H1 (cell line): ENCODE data around the gene GJC3. TPM values are rescaled to one million over a fixed set of nuclear protein-coding genes. Genes with fewer than 3 reads are reported as not detected.

Experiments
- CTCF ChIA-PET: fragments of 300-600 bp; sonication (Branson Sonifier 250); formaldehyde crosslinking; loops from one replicate; lab custom pipeline; 2021; ENCODE audit not compliant: partially characterized antibody; lab: Charles Lee
- POLR2A ChIA-PET: fragments of 300-600 bp; sonication (Branson Sonifier 250); formaldehyde crosslinking; loops from one replicate; lab custom pipeline; 2021; ENCODE audit warnings: inconsistent platforms; ENCODE audit not compliant: partially characterized antibody; lab: Charles Lee
- DNase-seq, 2 experiments: peaks; one replicate each; pipeline versions ENCODE4 v3.0.0 to v3.0.0-alpha.2; 2010 to 2022; ENCODE audit warnings: low spot score in 2 of 2, low read depth in 1 of 2, mixed read lengths in 1 of 2
- FAIRE-seq: peaks from 2 replicates; lab custom pipeline; 2011; peaks lifted over from hg19 to GRCh38; lab: Jason Lieb, UNC
- H2AFZ ChIP-seq: 2 replicates; pipeline ENCODE4 v1.8.1; 2012; ENCODE audit warnings: low read length, inconsistent platforms
- H2AK5ac ChIP-seq: 2 replicates; pipeline ENCODE4 v1.6.1; 2013; ENCODE audit warnings: low read depth, low read length
- H2BK120ac ChIP-seq: replicated peaks from 2 replicates; pipeline ENCODE3; 2013; ENCODE audit warnings: low read depth, low read length, inconsistent platforms
- H2BK12ac ChIP-seq: 2 replicates; pipeline ENCODE4 v1.6.1; 2013; ENCODE audit warnings: low read depth, low read length
- H2BK15ac ChIP-seq: 2 replicates; pipeline ENCODE4 v1.6.1; 2013; ENCODE audit warnings: low read length
- H2BK20ac ChIP-seq: 2 replicates; pipeline ENCODE4 v1.6.1; 2013; ENCODE audit warnings: low read length
- H2BK5ac ChIP-seq: 2 replicates; pipeline ENCODE4 v1.6.1; 2013; ENCODE audit warnings: low read depth, low read length
- H3K14ac ChIP-seq: 2 replicates; pipeline ENCODE4 v1.6.1; 2013; ENCODE audit warnings: inconsistent platforms; ENCODE audit not compliant: insufficient read length
- H3K18ac ChIP-seq: 2 replicates; pipeline ENCODE4 v1.6.1; 2013; ENCODE audit warnings: low read length; ENCODE audit errors: extremely low read depth
- H3K23ac ChIP-seq: 2 replicates; pipeline ENCODE4 v1.6.1; 2013; ENCODE audit warnings: inconsistent platforms; ENCODE audit not compliant: insufficient read length
- H3K23me2 ChIP-seq: 2 replicates; pipeline ENCODE4 v1.6.1; 2013; ENCODE audit warnings: low read depth, low read length
- H3K27ac ChIP-seq: 2 replicates; pipeline ENCODE4 v1.6.1; 2011; ENCODE audit warnings: low read depth, low read length, inconsistent platforms
- H3K27me3 ChIP-seq, 4 experiments: replicated peaks in 1 of 4; 1 replicate in 1 of 4; 2 replicates in 3 of 4; pipeline versions ENCODE4 v1.6.1 to v1.8.1; 2011 to 2013; ENCODE audit warnings: low read length in 3 of 4, mild to moderate bottlenecking in 3 of 4, inconsistent platforms in 2 of 4, mixed read lengths in 2 of 4, moderate library complexity in 1 of 4; ENCODE audit not compliant: control insufficient read depth in 3 of 4, insufficient read depth in 3 of 4; ENCODE audit errors: extremely low read depth in 1 of 4
- H3K36me3 ChIP-seq, 4 experiments: 2 replicates each; pipeline versions ENCODE4 v1.6.1 to v1.8.1; 2011 to 2013; ENCODE audit warnings: mild to moderate bottlenecking in 4 of 4, low read length in 3 of 4, moderate library complexity in 2 of 4, control low read depth in 1 of 4, inconsistent platforms in 1 of 4; ENCODE audit not compliant: insufficient read depth in 4 of 4, control insufficient read depth in 2 of 4
- H3K4ac ChIP-seq: replicated peaks from 2 replicates; pipeline ENCODE3; 2013; ENCODE audit warnings: low read length, low read depth, mixed read lengths, inconsistent platforms; ENCODE audit not compliant: insufficient read length
- H3K4me1 ChIP-seq, 4 experiments: replicated peaks in 1 of 4; 1 replicate in 1 of 4; 2 replicates in 3 of 4; pipeline versions ENCODE4 v1.6.1 to v1.8.1; 2011 to 2013; ENCODE audit warnings: low read length in 3 of 4, inconsistent platforms in 2 of 4, mixed read lengths in 1 of 4; ENCODE audit not compliant: insufficient read depth in 4 of 4, control insufficient read depth in 3 of 4
- H3K4me2 ChIP-seq, 2 experiments: 2 replicates each; pipeline versions ENCODE4 v1.6.1 to v1.8.1; 2011 to 2013; ENCODE audit warnings: low read depth in 2 of 2, low read length in 2 of 2, control low read depth in 1 of 2, inconsistent platforms in 1 of 2, mild to moderate bottlenecking in 1 of 2; ENCODE audit not compliant: insufficient read depth in 1 of 2
- H3K4me3 ChIP-seq, 4 experiments: fragments of 200-600, 300-600 bp in 1 of 4; sonication (generic), shearing (Covaris generic), sonication (Bioruptor Twin) in 1 of 4; 2 replicates each; pipeline versions ENCODE4 v1.5.1 to v1.8.1; 2011 to 2016; ENCODE audit warnings: low read length in 4 of 4, low read depth in 3 of 4, control low read depth in 2 of 4, inconsistent platforms in 2 of 4, mild to moderate bottlenecking in 2 of 4, mixed read lengths in 1 of 4, moderate library complexity in 1 of 4; ENCODE audit not compliant: insufficient read depth in 2 of 4; ENCODE audit errors: extremely low read depth in 1 of 4
- H3K56ac ChIP-seq: replicated peaks from 2 replicates; pipeline ENCODE3; 2013; ENCODE audit warnings: low read depth, mild to moderate bottlenecking, mixed read lengths, low read length, inconsistent platforms; ENCODE audit not compliant: insufficient read length
- H3K79me1 ChIP-seq: 2 replicates; pipeline ENCODE4 v1.6.1; 2013; ENCODE audit warnings: low read depth, low read length, control low read depth
- H3K79me2 ChIP-seq, 2 experiments: 2 replicates each; pipeline versions ENCODE4 v1.6.1 to v1.8.1; 2012 to 2013; ENCODE audit warnings: low read length in 2 of 2, mild to moderate bottlenecking in 2 of 2, inconsistent platforms in 1 of 2; ENCODE audit not compliant: insufficient read depth in 2 of 2, control insufficient read depth in 1 of 2
- H3K9ac ChIP-seq, 4 experiments: replicated peaks in 1 of 4; 1 replicate in 1 of 4; 2 replicates in 3 of 4; pipeline versions ENCODE4 v1.6.1 to v1.8.1; 2011 to 2013; ENCODE audit warnings: low read depth in 3 of 4, low read length in 3 of 4, control low read depth in 2 of 4, mild to moderate bottlenecking in 2 of 4, moderate library complexity in 2 of 4, inconsistent platforms in 1 of 4; ENCODE audit errors: extremely low read depth in 1 of 4
- H3K9me3 ChIP-seq, 2 experiments: 2 replicates each; pipeline versions ENCODE4 v1.6.1 to v1.8.1; 2012 to 2013; ENCODE audit warnings: mild to moderate bottlenecking in 2 of 2, moderate library complexity in 2 of 2, control low read depth in 1 of 2, inconsistent platforms in 1 of 2, low read depth in 1 of 2, low read length in 1 of 2, mixed read lengths in 1 of 2; ENCODE audit not compliant: insufficient read depth in 2 of 2
- H4K20me1 ChIP-seq, 2 experiments: replicated peaks in 1 of 2; 2 replicates each; pipeline versions ENCODE3 to v1.8.1; 2011 to 2013; ENCODE audit warnings: inconsistent platforms in 2 of 2, low read length in 2 of 2, mild to moderate bottlenecking in 1 of 2; ENCODE audit not compliant: insufficient read depth in 2 of 2, control insufficient read depth in 1 of 2
- H4K5ac ChIP-seq: 2 replicates; pipeline ENCODE4 v1.6.1; 2013; ENCODE audit warnings: low read length, low read depth, mixed read lengths, inconsistent platforms; ENCODE audit not compliant: insufficient read length
- H4K8ac ChIP-seq: 2 replicates; pipeline ENCODE4 v1.8.0; 2013; ENCODE audit warnings: mild to moderate bottlenecking, moderate library complexity, low read length, inconsistent platforms; ENCODE audit not compliant: insufficient read depth; ENCODE audit errors: extremely low read depth
- H4K91ac ChIP-seq: replicated peaks from 2 replicates; pipeline ENCODE3; 2013; ENCODE audit warnings: low read length, mixed read lengths, inconsistent platforms; ENCODE audit not compliant: insufficient read length
- CHD2 ChIP-seq: IDR thresholded peaks from 2 replicates; pipeline ENCODE4 v1.6.1; 2012; ENCODE audit warnings: low read length, improper control_type of control experiment
- RAD21 ChIP-seq, 2 experiments: IDR thresholded peaks in 1 of 2; conservative IDR thresholded peaks in 1 of 2; 2 replicates each; pipeline ENCODE4 v1.6.1; 2011; ENCODE audit warnings: low read depth in 2 of 2, low read length in 2 of 2, improper control_type of control experiment in 1 of 2, inconsistent platforms in 1 of 2, mild to moderate bottlenecking in 1 of 2, moderate library complexity in 1 of 2
- WGBS, 2 experiments: shearing (Covaris generic) in 1 of 2; methylation state at CpG; one replicate each; pipeline versions ENCODE4 v1.1.6 to v1.1.7; 2013 to 2015; ENCODE audit warnings: low lambda C conversion rate in 2 of 2, mixed read lengths in 2 of 2, inconsistent platforms in 1 of 2, low coverage in 1 of 2, missing lambda C conversion rate in 1 of 2; ENCODE audit not compliant: insufficient replicate concordance in 2 of 2, insufficient coverage in 1 of 2, insufficient read length in 1 of 2; ENCODE audit errors: extremely low coverage in 1 of 2, missing lambda C conversion rate in 1 of 2; 5-methylcytosine and 5-hydroxymethylcytosine counted together
- polyA plus RNA-seq, 7 experiments: library from polyadenylated mRNA; depleted of rRNA in 3 of 7; stranded (reverse) in 5 of 7; unstranded in 2 of 7; fragments of >200 nt in 5 of 7; fragments of 200-250 nt in 2 of 7; gene quantifications; 1 replicate in 5 of 7; 2 replicates in 1 of 7; 4 replicates in 1 of 7; pipeline versions ENCODE4 v1.2.1 to v1.2.3, GENCODE V29; 2011 to 2013; ENCODE audit warnings: missing spikeins in 2 of 7, mixed read lengths in 2 of 7
- small RNA-seq: library from polyadenylated mRNA; stranded (forward); fragments of <200 nt; extraction: miRNeasy Mini kit (QIAGEN cat#:217004); gene quantifications from one replicate; pipeline ENCODE3, GENCODE V24; 2013; ENCODE audit not compliant: insufficient read depth
- total RNA-seq: library from RNA; stranded (reverse); fragmentation: NEBNext Ultra II Directional; extraction: Animal tissue kit (Norgen Biotek cat#: 25700); gene quantifications from 2 replicates; pipeline ENCODE4 v1.2.1, GENCODE V29; 2021

GJC3 gene
- total and polyA plus RNA-seq, 2 of the 8 experiments (the other 6 are each of a cell fraction or from before 2014, with no cell fraction given) = 2.7 to 3.0 TPM

DNA sequence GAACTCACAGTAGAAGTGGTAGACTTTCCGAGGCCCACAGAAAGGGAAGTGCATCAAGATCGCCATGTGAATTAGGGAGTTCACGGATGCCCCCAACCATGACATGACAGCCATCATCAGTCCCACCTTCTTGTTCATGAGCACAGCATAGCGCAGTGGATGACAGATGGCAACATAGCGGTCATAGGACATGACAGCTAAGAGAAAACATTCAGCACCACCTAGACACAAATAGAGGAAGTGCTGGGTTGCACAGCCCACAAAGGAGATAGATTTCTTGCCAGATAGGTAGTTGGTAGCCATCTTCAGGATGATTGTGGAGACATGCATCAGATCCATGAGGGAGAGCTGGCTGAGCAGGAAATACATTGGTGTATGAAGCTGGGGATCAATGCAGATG, 52.9 kb downstream of the GJC3 start:
- H4K20me1 ChIP-seq = no peaks in the 10 kb centered on the region
- H3K14ac ChIP-seq = no peak overlapping the region
- no peak overlapping the region for H3K27ac ChIP-seq
- no peak overlapping the region for H2AFZ ChIP-seq
- no peak overlapping the region for H4K8ac ChIP-seq
- H3K79me1 ChIP-seq = no peaks in the 10 kb centered on the region
- H2BK5ac ChIP-seq = no peak overlapping the region
- TF ChIP-seq RAD21 (IDR thresholded peaks at IDR 0.05 in 1 of 2, conservative IDR thresholded peaks at IDR 0.05 in 1 of 2; ENCODE audit: low read depth in 2 of 2, low read length in 2 of 2) (peak in 1 of 2 experiments; percentile 17; a peak in 1 of 4 replicates), CHD2 (no peak)
- TF ChIP-seq, all 59 proteins: peak for 1
- no peak overlapping the region for H3K23ac ChIP-seq
- no peak overlapping the region for H2AK5ac ChIP-seq
- H3K56ac ChIP-seq = no peak overlapping the region
- CTCF ChIA-PET = interaction anchor here (0.9 to 1.3 kb wide), 4 partner anchors 112 to 386 kb away, joined by 3 to 4 read pairs (median 3); no protein-coding TSS in a partner anchor
- no peaks in the 10 kb centered on the region for H3K79me2 ChIP-seq
- 97% methylated on average over 5 of the region's 5 CpGs; no CpG with 5 or more reads in 1 of the 2 experiments for WGBS, 2 experiments
- H3K18ac ChIP-seq = no peak overlapping the region
- H3K27me3 ChIP-seq = no peaks in the 10 kb centered on the region; a peak in 1 of 7 replicates
- H3K4ac ChIP-seq = no peak overlapping the region
- no peak overlapping the region for H4K91ac ChIP-seq
- H3K4me2 ChIP-seq = no peak overlapping the region
- FAIRE-seq = no peak
- H2BK20ac ChIP-seq = no peak overlapping the region
- no peak overlapping the region for H4K5ac ChIP-seq
- H3K9me3 ChIP-seq = no peaks in the 10 kb centered on the region
- no peaks in the 10 kb centered on the region for H3K4me1 ChIP-seq
- no peak overlapping the region for H3K4me3 ChIP-seq
- no peaks in the 10 kb centered on the region for H3K36me3 ChIP-seq
- H3K23me2 ChIP-seq = no peaks in the 10 kb centered on the region
- no peak overlapping the region for H2BK12ac ChIP-seq
- no peak overlapping the region for H2BK15ac ChIP-seq
- POLR2A ChIA-PET = interaction anchor here (1.3 kb wide), 1 partner anchor 10 kb away, joined by 3 read pairs; no protein-coding TSS in a partner anchor
- no peak overlapping the region for H2BK120ac ChIP-seq
- H3K9ac ChIP-seq = no peak overlapping the region
- DNase-seq = no peak

Small RNAs within 50 kb of the gene (small RNA-seq; reads per million reads assigned to genes)
- gene RF00019 = not detected
- gene RF00561 = not detected

Other genes starting within 250 kb of the GJC3 start
- not detected in 2 replicates for gene CYP3A5, start 249.6 kb downstream of the GJC3 start, total RNA-seq
- 0.06 TPM in 1 of 2 replicates, not detected in the other for gene CYP3A5, start 249.6 kb downstream of the GJC3 start, polyA plus RNA-seq (2011; rRNA removed)
- not detected in 2 replicates for gene CYP3A7, start 194.4 kb downstream of the GJC3 start, total RNA-seq
- not detected in 2 replicates for gene CYP3A7, start 194.4 kb downstream of the GJC3 start, polyA plus RNA-seq (2011; rRNA removed)
- not detected in 2 replicates for gene CYP3A4, start 145.4 kb downstream of the GJC3 start, total RNA-seq
- not detected in 2 replicates for gene CYP3A4, start 145.4 kb downstream of the GJC3 start, polyA plus RNA-seq (2011; rRNA removed)
- gene CYP3A43, start 101.6 kb downstream of the GJC3 start, total RNA-seq = not detected in 2 replicates
- 0.06 TPM in 1 of 2 replicates, not detected in the other for gene CYP3A43, start 101.6 kb downstream of the GJC3 start, polyA plus RNA-seq (2011; rRNA removed)
- not detected in 2 replicates for gene OR2AE1, start 52.6 kb downstream of the GJC3 start, total RNA-seq
- gene OR2AE1, start 52.6 kb downstream of the GJC3 start, polyA plus RNA-seq (2011; rRNA removed) = not detected in 2 replicates
- gene TRIM4, start 10.1 kb downstream of the GJC3 start, total RNA-seq = 6.6 and 7.3 TPM in 2 replicates
- 0.02 and 0.03 TPM in 2 replicates for gene TRIM4, start 10.1 kb downstream of the GJC3 start, polyA plus RNA-seq (2011; rRNA removed)
- gene AZGP1, start 46.4 kb upstream of the GJC3 start, total RNA-seq = 0.29 and 0.52 TPM in 2 replicates
- 0.57 and 0.68 TPM in 2 replicates for gene AZGP1, start 46.4 kb upstream of the GJC3 start, polyA plus RNA-seq (2011; rRNA removed)
- 37.7 and 40.6 TPM in 2 replicates for gene ZKSCAN1, start 86.0 kb upstream of the GJC3 start, total RNA-seq
- 8.2 and 9.3 TPM in 2 replicates for gene ZKSCAN1, start 86.0 kb upstream of the GJC3 start, polyA plus RNA-seq (2011; rRNA removed)
- gene ZSCAN21, start 120.2 kb upstream of the GJC3 start, total RNA-seq = 25.4 and 26.1 TPM in 2 replicates
- gene ZSCAN21, start 120.2 kb upstream of the GJC3 start, polyA plus RNA-seq (2011; rRNA removed) = 12.7 and 15.4 TPM in 2 replicates
- 49.1 and 50.7 TPM in 2 replicates for gene ZNF3, start 152.1 kb upstream of the GJC3 start, total RNA-seq
- 21.3 and 26.9 TPM in 2 replicates for gene ZNF3, start 152.1 kb upstream of the GJC3 start, polyA plus RNA-seq (2011; rRNA removed)
- gene COPS6, start 159.3 kb upstream of the GJC3 start, total RNA-seq = 127 and 128 TPM in 2 replicates
- gene COPS6, start 159.3 kb upstream of the GJC3 start, polyA plus RNA-seq (2011; rRNA removed) = 159 and 225 TPM in 2 replicates
- 339 and 344 TPM in 2 replicates for gene MCM7, start 171.8 kb upstream of the GJC3 start, total RNA-seq
- 313 and 394 TPM in 2 replicates for gene MCM7, start 171.8 kb upstream of the GJC3 start, polyA plus RNA-seq (2011; rRNA removed)
- 15.2 and 15.8 TPM in 2 replicates for gene AP4M1, start 172.0 kb upstream of the GJC3 start, total RNA-seq
- 15.9 and 16.6 TPM in 2 replicates for gene AP4M1, start 172.0 kb upstream of the GJC3 start, polyA plus RNA-seq (2011; rRNA removed)
- gene TAF6, start 189.7 kb upstream of the GJC3 start, total RNA-seq = 101 and 109 TPM in 2 replicates
- 66.7 and 113 TPM in 2 replicates for gene TAF6, start 189.7 kb upstream of the GJC3 start, polyA plus RNA-seq (2011; rRNA removed)
- gene CNPY4, start 190.0 kb upstream of the GJC3 start, total RNA-seq = 15.3 and 15.9 TPM in 2 replicates
- gene CNPY4, start 190.0 kb upstream of the GJC3 start, polyA plus RNA-seq (2011; rRNA removed) = 9.1 and 10.2 TPM in 2 replicates
- gene MBLAC1, start 197.3 kb upstream of the GJC3 start, total RNA-seq = 1.7 TPM in 2 replicates
- gene MBLAC1, start 197.3 kb upstream of the GJC3 start, polyA plus RNA-seq (2011; rRNA removed) = 1.00 and 1.2 TPM in 2 replicates
- gene LAMTOR4, start 219.3 kb upstream of the GJC3 start, total RNA-seq = 153 and 161 TPM in 2 replicates
- gene LAMTOR4, start 219.3 kb upstream of the GJC3 start, polyA plus RNA-seq (2011; rRNA removed) = 622 and 735 TPM in 2 replicates
- 20.2 and 22.1 TPM in 2 replicates for gene TRAPPC14, start 229.1 kb upstream of the GJC3 start, total RNA-seq
- gene TRAPPC14, start 229.1 kb upstream of the GJC3 start, polyA plus RNA-seq (2011; rRNA removed) = 11.9 and 19.6 TPM in 2 replicates
- gene GAL3ST4, start 239.0 kb upstream of the GJC3 start, total RNA-seq = 5.1 and 5.3 TPM in 2 replicates
- gene GAL3ST4, start 239.0 kb upstream of the GJC3 start, polyA plus RNA-seq (2011; rRNA removed) = 13.8 and 15.8 TPM in 2 replicates
- gene GPC2, start 247.8 kb upstream of the GJC3 start, total RNA-seq = 44.8 and 46.8 TPM in 2 replicates
- gene GPC2, start 247.8 kb upstream of the GJC3 start, polyA plus RNA-seq (2011; rRNA removed) = 25.3 and 47.8 TPM in 2 replicates
- 3.3 and 3.8 TPM in 2 replicates for gene STAG3, start 248.3 kb upstream of the GJC3 start, total RNA-seq
- 1.3 and 1.9 TPM in 2 replicates for gene STAG3, start 248.3 kb upstream of the GJC3 start, polyA plus RNA-seq (2011; rRNA removed)